OCI-LY7 (cell line): ENCODE measurements around the gene RAET1L. TPM values are rescaled to one million over a fixed set of nuclear protein-coding genes. Genes with fewer than 3 reads are reported as not detected.

ENCODE experiments used
- BruUV-seq: library from RNA; stranded (reverse); fragments of 400-500 nt; replicated peaks from 2 replicates; lab custom pipeline; 2021; lab: Mats Ljungman, UMichigan
- CTCF ChIA-PET: fragments of 300-600 bp; sonication (Branson Sonifier 250); formaldehyde crosslinking; loops from one replicate; lab custom pipeline; 2022; ENCODE audit warnings: antibody characterized with exemption; ENCODE audit not compliant: unreplicated experiment; lab: Charles Lee
- POLR2A ChIA-PET: fragments of 300-600 bp; sonication (Branson Sonifier 250); formaldehyde crosslinking; loops from one replicate; lab custom pipeline; 2022; ENCODE audit warnings: antibody characterized with exemption; lab: Charles Lee
- DNase-seq: peaks from one replicate; pipeline ENCODE4 v3.0.0-alpha.2; 2015; ENCODE audit warnings: low spot score
- H2AFZ ChIP-seq: fragments of 200-600 bp; sonication (generic), shearing (Covaris generic); 2 replicates; pipeline ENCODE4 v1.6.1; 2014; ENCODE audit warnings: mild to moderate bottlenecking, antibody characterized with exemption, low read length, moderate library complexity
- H3K27ac ChIP-seq: fragments of 200-600 bp; sonication (generic); 2 replicates; pipeline ENCODE4 v1.5.1; 2014; ENCODE audit warnings: mixed run types, low read depth, mild to moderate bottlenecking, moderate library complexity, low read length, inconsistent platforms; ENCODE audit not compliant: poor library complexity, severe bottlenecking
- H3K36me3 ChIP-seq: fragments of 200-600 bp; sonication (generic); 2 replicates; pipeline ENCODE4 v1.6.1; 2014; ENCODE audit warnings: mild to moderate bottlenecking, antibody characterized with exemption, low read length, moderate library complexity, mixed read lengths; ENCODE audit not compliant: insufficient read depth
- H3K4me1 ChIP-seq: fragments of 200-600 bp; sonication (generic); 2 replicates; pipeline ENCODE4 v1.5.1; 2014; ENCODE audit warnings: mild to moderate bottlenecking, low read length; ENCODE audit not compliant: insufficient read depth, poor library complexity, severe bottlenecking
- H3K4me2 ChIP-seq: fragments of 200-600 bp; sonication (generic); 2 replicates; pipeline ENCODE4 v1.6.1; 2014; ENCODE audit warnings: mild to moderate bottlenecking, low read length
- H3K4me3 ChIP-seq: fragments of 200-600 bp; sonication (generic); 2 replicates; pipeline ENCODE4 v1.5.1; 2014; ENCODE audit warnings: mild to moderate bottlenecking, low read depth, low read length; ENCODE audit not compliant: poor library complexity, severe bottlenecking
- H3K79me2 ChIP-seq: fragments of 200-600 bp; sonication (generic); 2 replicates; pipeline ENCODE4 v1.6.1; 2016; ENCODE audit warnings: low read depth, mild to moderate bottlenecking, low read length, moderate library complexity, mixed read lengths; ENCODE audit not compliant: insufficient read depth
- H3K9me2 ChIP-seq: fragments of 200-600 bp; sonication (generic); 2 replicates; pipeline ENCODE4 v1.6.1; 2016; ENCODE audit warnings: mild to moderate bottlenecking, low read length, mixed read lengths; ENCODE audit not compliant: insufficient read depth
- H3K9me3 ChIP-seq: fragments of 200-600 bp; sonication (generic); 2 replicates; pipeline ENCODE4 v1.6.1; 2014; ENCODE audit warnings: mild to moderate bottlenecking, mixed run types, low read length, mixed read lengths
- H4K20me1 ChIP-seq: fragments of 200-600 bp; sonication (generic); 2 replicates; pipeline ENCODE4 v1.6.1; 2014; ENCODE audit warnings: mild to moderate bottlenecking, antibody characterized with exemption, low read length, moderate library complexity, mixed read lengths; ENCODE audit not compliant: insufficient read depth
- CTCF ChIP-seq: fragments of 200-600 bp; sonication (generic); conservative IDR thresholded peaks from 2 replicates; pipeline ENCODE4 v1.5.1; 2014; ENCODE audit warnings: mild to moderate bottlenecking, antibody characterized with exemption, low read length, moderate library complexity, mixed read lengths
- EZH2phosphoT487 ChIP-seq: fragments of 200-600 bp; sonication (generic); IDR thresholded peaks from 2 replicates; pipeline ENCODE4 v1.6.1; 2018; ENCODE audit warnings: low read depth, borderline replicate concordance, mild to moderate bottlenecking, mixed run types, antibody characterized with exemption, low read length, moderate library complexity, mixed read lengths
- intact Hi-C: fragments of 100-400 bp; cut with micrococcal nuclease; formaldehyde crosslinking; loops from one replicate; pipeline ENCODE4 v1.10.0; 2022; ENCODE audit not compliant: unreplicated experiment
- total RNA-seq, 2 experiments: library from RNA; depleted of rRNA in 1 of 2; stranded (reverse); fragments of >200 nt in 1 of 2; shearing (Covaris generic) in 1 of 2; gene quantifications; 2 replicates each; pipeline ENCODE4 v1.2.3, GENCODE V29; 2014 to 2022

Gene RAET1L
- total RNA-seq, 2 experiments from 2014 or later = not detected

- POLR2A ChIA-PET = interaction anchor here (0.6 to 0.7 kb wide), 3 partner anchors 75 to 596 kb away, joined by 3 to 5 read pairs (median 3); no protein-coding TSS in a partner anchor
- H2AFZ ChIP-seq = no peak overlapping the region
- no peaks in the 10 kb centered on the region for H3K9me2 ChIP-seq
- no TSS peak for BruUV-seq
- H4K20me1 ChIP-seq = no peaks in the 10 kb centered on the region
- intact Hi-C loops = no loop called here
- no peak overlapping the region for H3K4me3 ChIP-seq
- H3K36me3 ChIP-seq = no peaks in the 10 kb centered on the region
- no peak for TF ChIP-seq EZH2phosphoT487
- TF ChIP-seq CTCF = no peak
- H3K9me3 ChIP-seq = no peaks in the 10 kb centered on the region
- DNase-seq = no peak
- H3K27ac ChIP-seq = no peak overlapping the region
- H3K4me2 ChIP-seq = no peak overlapping the region
- H3K4me1 ChIP-seq = peaks cover 7% of the 10 kb centered on the region
- H3K79me2 ChIP-seq = no peaks in the 10 kb centered on the region
- CTCF ChIA-PET = no interaction called here
These were observed 31.6 kb upstream of the RAET1L start for GRCh38 chr6:150056916-150057315.

- Histone ChIP-seq H3K4me2 (no peak overlapping the region), H3K36me3 (no peaks in the 10 kb centered on the region), H3K27ac (no peak overlapping the region), H3K4me3 (no peak overlapping the region), H2AFZ (no peak overlapping the region), H3K9me3 (no peaks in the 10 kb centered on the region), H3K9me2 (no peaks in the 10 kb centered on the region), H3K79me2 (no peaks in the 10 kb centered on the region), H4K20me1 (no peaks in the 10 kb centered on the region), H3K4me1 (peaks cover 7% of the 10 kb centered on the region)
- ChIA-PET POLR2A (no interaction called here), CTCF (no interaction called here)
- intact Hi-C loops = no loop called here
- BruUV-seq = no TSS peak
- no peak for DNase-seq
- TF ChIP-seq EZH2phosphoT487 = no peak
- no peak for TF ChIP-seq CTCF
These were observed 30.8 kb upstream of the RAET1L start for GRCh38 chr6:150056156-150056555.

- Histone ChIP-seq H3K4me2 (no peak overlapping the region), H3K4me3 (no peak overlapping the region), H2AFZ (no peak overlapping the region), H3K4me1 (peaks cover 7% of the 10 kb centered on the region), H4K20me1 (no peaks in the 10 kb centered on the region), H3K36me3 (no peaks in the 10 kb centered on the region), H3K9me2 (no peaks in the 10 kb centered on the region), H3K27ac (no peak overlapping the region), H3K9me3 (no peaks in the 10 kb centered on the region), H3K79me2 (no peaks in the 10 kb centered on the region)
- DNase-seq = no peak
- BruUV-seq = no TSS peak
- POLR2A ChIA-PET = interaction anchor here (0.7 to 1.0 kb wide), 5 partner anchors 9 to 137 kb away, joined by 3 to 5 read pairs (median 3); partner anchors contain the start of gene RAET1L
- TF ChIP-seq EZH2phosphoT487 = no peak
- TF ChIP-seq CTCF = no peak
- intact Hi-C loops = no loop called here
- CTCF ChIA-PET = interaction anchor here (0.6 to 2.0 kb wide), 2 partner anchors 16 to 810 kb away, joined by 3 to 6 read pairs; partner anchors contain the start of gene MTHFD1L
These were observed 29.8 kb upstream of the RAET1L start for GRCh38 chr6:150055131-150055530.
